Aorta (tissue), 5 donors: ENCODE measurements around the gene PLEKHA7. TPM values are rescaled to one million over a fixed set of nuclear protein-coding genes. Genes with fewer than 3 reads are reported as not detected.

Source experiments
- ATAC-seq: fragments of 200-7000 bp; cut with Tn5 transposase; one replicate; pipeline ENCODE4 v1.9.1; 2022; ENCODE audit warnings: moderate library complexity; ENCODE audit not compliant: low FRiP score
- DNase-seq, 2 donors: peaks; one replicate each; pipeline ENCODE4 v3.0.0-alpha.2; 2020
- H3K27ac ChIP-seq, 2 donors: one replicate each; pipeline ENCODE4 v1.5.1; 2013; ENCODE audit warnings: low read length in 2 of 2, mild to moderate bottlenecking in 2 of 2, moderate library complexity in 2 of 2, control low read depth in 1 of 2, inconsistent platforms in 1 of 2, low read depth in 1 of 2
- H3K27me3 ChIP-seq, 2 donors: one replicate each; pipeline ENCODE4 v1.6.1; 2013; ENCODE audit warnings: control low read depth in 1 of 2, low read length in 1 of 2, mild to moderate bottlenecking in 1 of 2, moderate library complexity in 1 of 2; ENCODE audit not compliant: insufficient read depth in 2 of 2, control insufficient read depth in 1 of 2
- H3K36me3 ChIP-seq, 2 donors: one replicate each; pipeline ENCODE4 v1.6.1; 2013; ENCODE audit warnings: control low read depth in 1 of 2, low read length in 1 of 2, mild to moderate bottlenecking in 1 of 2; ENCODE audit not compliant: insufficient read depth in 2 of 2, control insufficient read depth in 1 of 2
- H3K4me1 ChIP-seq, 2 donors: one replicate each; pipeline ENCODE4 v1.6.1; 2013; ENCODE audit warnings: low read length in 2 of 2, control low read depth in 1 of 2, mild to moderate bottlenecking in 1 of 2, moderate library complexity in 1 of 2; ENCODE audit not compliant: insufficient read depth in 2 of 2, control insufficient read depth in 1 of 2
- H3K4me3 ChIP-seq, 2 donors: one replicate each; pipeline ENCODE4 v1.5.1; 2013; ENCODE audit warnings: low read length in 2 of 2, control low read depth in 1 of 2, mild to moderate bottlenecking in 1 of 2
- H3K9me3 ChIP-seq: one replicate; pipeline ENCODE4 v1.6.1; 2013; ENCODE audit warnings: mild to moderate bottlenecking, low read length; ENCODE audit not compliant: control insufficient read depth
- WGBS, 2 donors: extraction: QIAGEN DNeasy Blood & Tissue Kit; methylation state at CpG; one replicate each; pipeline ENCODE4 v1.1.7; 2013; 5-methylcytosine and 5-hydroxymethylcytosine counted together
- intact Hi-C, 2 donors: fragments of 100-400 bp; cut with DNase I; formaldehyde crosslinking; loops; one replicate each; pipeline versions ENCODE4 v1.14.2 to v1.15.0; 2022
- polyA plus RNA-seq, 2 donors: library from polyadenylated mRNA; stranded (reverse); fragments of 200-250 nt; gene quantifications; one replicate each; pipeline ENCODE4 v1.2.3, GENCODE V29; 2013
- total RNA-seq, 2 donors: library from RNA; stranded (reverse); fragmentation: NEBNext Ultra II Directional; extraction: Animal tissue kit (Norgen Biotek cat#: 25700); gene quantifications; one replicate each; pipeline ENCODE4 v1.2.1, GENCODE V29; 2021
- donor health status: healthy with polysubstance abuse.
- donor health status: Bipolar disorder and iron deficiency.
- donor health status: DM: no; HTN: no; CAD: no.
- donor health status: DM: no; HTN: no; CAD: no.
- donor health status: DM: yes; HTN: yes; CAD: no.

Gene PLEKHA7
- total and polyA plus RNA-seq, 4 donors: 5.9 to 17.1 (median 11.9) TPM

DNA sequence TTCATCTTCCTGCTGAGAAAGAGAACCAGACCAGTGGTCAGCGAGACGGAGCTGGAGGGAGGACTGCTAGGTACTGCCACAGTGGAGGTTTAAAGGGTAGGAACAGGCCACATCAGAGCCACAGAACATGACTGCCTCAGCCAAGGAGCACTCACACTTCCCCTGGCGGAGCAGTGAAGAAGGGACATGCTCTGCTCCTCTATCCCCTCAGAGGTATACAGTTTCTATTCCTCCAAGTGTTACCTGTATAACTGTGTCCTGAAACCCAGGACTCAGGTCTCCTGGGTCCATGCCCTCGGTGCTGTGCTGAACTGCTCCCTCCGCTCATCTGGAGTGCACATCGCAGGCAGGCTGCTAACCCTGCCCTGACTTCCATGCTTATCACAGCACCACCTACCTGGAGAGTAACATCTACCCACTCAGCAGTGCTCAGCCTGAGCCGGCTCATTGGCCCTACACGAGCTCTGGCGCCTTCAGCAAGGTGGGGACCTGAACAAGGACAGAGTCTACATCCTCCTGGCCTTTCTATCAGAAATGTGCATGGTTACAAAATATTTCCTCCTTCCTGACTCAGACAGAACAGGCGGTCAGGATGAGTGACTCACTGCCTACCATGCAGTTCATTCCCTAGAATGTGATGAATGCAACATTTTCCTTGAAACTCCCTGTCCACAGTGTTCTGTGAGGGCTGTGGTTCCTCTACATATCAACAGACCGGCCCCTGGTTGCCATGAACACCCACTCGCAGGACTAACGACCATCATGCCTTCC is 222.8 kb downstream of the PLEKHA7 start:
- H3K9me3 ChIP-seq: no peaks in the 10 kb centered on the region
- WGBS, 2 donors: 45 to 49% methylated on average over 12 to 13 of the region's 13 CpGs
- H3K36me3 ChIP-seq: no peaks in the 10 kb centered on the region
- ATAC-seq: peak; percentile 80
- intact Hi-C loops: loop anchor here in 1 of 2 donors (5.0 kb wide), 1 partner anchor 286 kb away; the partner anchor contains the start of gene RPS13
- H3K4me3 ChIP-seq: no peak overlapping the region
- peaks cover 0 to 5% of the 10 kb centered on the region in 2 donors for H3K4me1 ChIP-seq
- DNase-seq: peak; percentile 80 to 84
- H3K27ac ChIP-seq: peak overlapping the region in 1 of 2 donors; percentile 88
- no peaks in the 10 kb centered on the region for H3K27me3 ChIP-seq

DNA sequence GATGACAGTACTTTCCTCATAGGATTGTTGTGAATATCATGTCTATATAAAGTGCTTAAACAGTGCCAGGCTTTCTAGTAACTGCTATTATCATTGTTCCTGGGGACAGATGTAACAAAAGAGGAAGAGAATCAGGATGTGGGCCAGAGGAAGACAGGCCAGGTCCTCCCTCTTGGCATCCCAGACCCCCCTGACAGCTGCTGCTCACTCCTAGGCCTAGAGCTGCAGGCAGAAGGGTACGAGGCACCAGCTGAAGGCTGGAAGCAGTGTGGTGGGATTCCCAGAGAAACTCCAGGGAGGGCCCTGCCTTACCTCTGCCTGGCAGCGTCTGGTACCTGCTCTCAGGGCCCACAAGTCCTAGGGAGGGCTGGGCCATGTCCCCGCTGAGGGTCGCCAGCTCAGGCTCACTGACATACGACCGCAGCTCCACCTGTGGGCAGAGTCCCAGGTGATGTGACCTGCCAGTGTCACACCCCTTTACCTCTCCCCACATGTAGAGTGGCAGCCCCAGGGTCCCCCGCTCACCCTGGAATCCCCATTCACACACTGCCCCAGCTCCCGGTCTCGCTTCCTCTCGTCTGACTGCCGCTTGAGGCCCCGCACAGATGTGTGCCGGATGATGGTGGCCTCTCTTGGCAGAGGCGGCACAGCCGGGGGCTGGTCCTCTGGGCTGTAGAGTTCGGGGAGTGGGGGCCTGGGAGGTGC is 223.6 kb downstream of the PLEKHA7 start:
- ATAC-seq (no peak), DNase-seq (peak in 1 of 2 donors; percentile 72)
- intact Hi-C loops: loop anchor here in 1 of 2 donors (5.0 kb wide), 1 partner anchor 287 kb away; the partner anchor contains the start of gene RPS13
- 94 to 95% methylated on average over 16 of the region's 16 CpGs for WGBS, 2 donors
- Histone ChIP-seq H3K27ac (peak overlapping the region in 1 of 2 donors; percentile 88), H3K4me1 (peaks cover 0 to 5% of the 10 kb centered on the region in 2 donors), H3K36me3 (no peaks in the 10 kb centered on the region), H3K27me3 (no peaks in the 10 kb centered on the region), H3K9me3 (no peaks in the 10 kb centered on the region), H3K4me3 (no peak overlapping the region)

DNA sequence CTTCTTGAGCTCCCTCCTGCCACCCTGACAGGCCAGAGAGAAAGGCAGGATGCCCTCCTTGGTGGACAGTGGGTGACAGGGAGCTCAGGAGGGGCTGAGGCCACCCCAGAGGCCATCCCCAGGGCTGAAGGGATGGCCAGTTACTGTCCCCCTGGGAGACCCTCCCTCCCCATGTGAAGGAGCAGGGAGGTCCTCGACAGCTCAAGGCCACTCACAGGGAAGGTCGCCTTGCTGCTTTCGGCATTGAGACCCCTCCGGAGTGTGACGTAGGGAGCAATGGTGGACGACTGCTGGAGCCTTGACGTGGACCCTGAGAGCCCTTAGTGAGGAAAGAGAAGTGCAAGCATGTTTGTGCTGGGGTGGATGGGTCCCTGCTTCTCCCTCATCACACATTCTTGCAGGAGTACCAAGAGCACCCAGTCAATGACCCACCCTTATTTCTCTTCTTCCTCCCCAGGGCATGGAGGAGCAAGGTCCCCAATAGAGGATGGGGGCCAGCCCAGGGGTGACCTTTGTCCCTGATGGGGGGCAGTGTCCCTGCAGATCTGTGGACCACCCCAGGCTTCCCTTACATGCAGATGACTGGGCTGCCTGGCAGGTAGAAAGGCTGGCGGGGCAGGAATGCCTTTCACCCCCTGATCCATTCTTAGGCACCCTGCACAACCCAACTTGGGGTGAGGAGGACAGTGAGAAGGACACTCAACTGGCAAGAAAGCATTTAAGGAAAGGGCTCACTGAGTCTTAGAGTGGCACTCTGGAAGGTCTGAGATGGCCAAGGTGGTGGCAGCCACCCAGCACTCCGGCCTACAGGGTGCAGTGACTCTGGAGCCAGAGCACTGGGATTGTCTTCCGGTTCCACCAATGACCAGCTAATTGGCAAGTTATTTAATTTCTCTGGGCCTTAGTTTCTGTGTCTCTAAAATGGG is 224.4 kb downstream of the PLEKHA7 start:
- Histone ChIP-seq H3K4me3 (no peak overlapping the region), H3K36me3 (no peaks in the 10 kb centered on the region), H3K27ac (no peak overlapping the region), H3K27me3 (no peaks in the 10 kb centered on the region), H3K9me3 (no peaks in the 10 kb centered on the region), H3K4me1 (peaks cover 0 to 5% of the 10 kb centered on the region in 2 donors)
- WGBS, 2 donors: 95 to 96% methylated on average over 10 of the region's 10 CpGs
- ATAC-seq (no peak), DNase-seq (peak in 1 of 2 donors; percentile 52)
- intact Hi-C loops: loop anchor here (5.0 kb wide), 4 partner anchors 32 to 287 kb away; partner anchors contain the start of gene RPS13 (in 1 of the 2)

DNA sequence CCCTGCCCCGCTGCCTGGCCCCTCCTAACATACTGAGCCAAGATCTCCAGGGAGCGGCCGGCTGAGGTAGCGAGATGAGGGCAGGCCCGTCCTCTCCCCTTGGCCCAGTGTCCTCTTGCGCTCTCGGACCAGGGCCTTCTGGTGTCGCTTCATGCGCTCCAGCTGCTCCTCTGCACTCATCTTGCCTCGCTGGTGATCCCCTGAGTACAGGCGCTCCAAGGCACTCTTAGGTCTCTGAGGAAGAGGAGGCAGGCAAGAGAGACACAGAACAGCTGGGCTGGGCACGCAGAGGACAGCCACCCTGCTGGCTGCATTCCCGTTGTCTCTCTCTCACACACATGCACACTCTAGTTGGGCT is 225.2 kb downstream of the PLEKHA7 start:
- H3K27me3 ChIP-seq: no peaks in the 10 kb centered on the region
- WGBS, 2 donors: 95 to 97% methylated on average over 13 of the region's 13 CpGs
- ATAC-seq (no peak), DNase-seq (peak in 1 of 2 donors; percentile 72)
- no peak overlapping the region for H3K27ac ChIP-seq
- H3K9me3 ChIP-seq: no peaks in the 10 kb centered on the region
- H3K4me3 ChIP-seq: no peak overlapping the region
- H3K36me3 ChIP-seq: no peaks in the 10 kb centered on the region
- intact Hi-C loops: loop anchor here (5.0 kb wide), 3 partner anchors 33 to 273 kb away; no protein-coding TSS in a partner anchor
- peaks cover 0 to 5% of the 10 kb centered on the region in 2 donors for H3K4me1 ChIP-seq

DNA sequence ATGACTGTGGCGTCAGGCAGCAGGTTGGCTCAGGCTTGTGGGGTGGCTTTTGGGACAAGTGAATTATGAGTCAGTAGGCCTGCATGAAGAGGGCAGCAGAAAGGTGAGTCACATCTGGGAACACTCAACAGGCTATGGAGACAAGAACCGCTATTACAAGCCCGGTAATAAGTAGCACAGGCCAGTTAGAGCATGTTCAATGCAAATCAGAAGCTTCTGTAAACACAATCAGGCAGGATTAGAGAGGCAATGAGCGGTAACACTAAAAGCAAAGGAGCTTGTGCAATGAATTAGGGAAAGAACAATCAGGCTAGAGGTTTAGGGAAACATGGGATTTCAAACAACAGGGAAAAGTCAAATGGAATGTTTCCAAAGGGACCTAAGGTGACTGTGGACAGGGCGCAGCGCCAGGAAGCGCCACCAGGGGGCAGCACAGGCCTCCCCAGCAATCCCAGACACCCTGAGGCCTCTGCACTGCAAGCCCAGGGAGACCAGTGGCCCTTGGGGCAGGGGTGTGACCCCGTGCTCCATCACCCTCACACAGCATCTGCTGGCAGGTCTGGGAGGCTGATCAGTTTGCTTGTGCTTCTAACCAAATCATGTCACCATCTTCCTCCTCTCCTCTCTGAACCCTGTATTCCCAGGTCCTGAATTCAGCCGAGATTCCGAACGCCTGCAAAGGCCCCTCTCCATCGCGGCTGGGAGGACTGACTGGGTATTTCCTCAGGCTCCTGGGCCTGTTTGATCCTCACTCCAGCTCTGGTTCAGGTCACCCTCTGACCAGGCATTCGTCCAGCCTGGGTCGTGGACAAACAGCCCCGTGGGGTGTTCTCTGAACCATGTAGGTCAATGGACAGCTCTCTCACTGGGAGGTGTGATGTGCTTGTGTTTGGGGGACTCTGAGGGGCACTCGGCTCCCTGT is 225.8 kb downstream of the PLEKHA7 start:
- H3K4me1 ChIP-seq: peaks cover 0 to 5% of the 10 kb centered on the region in 2 donors
- DNase-seq (peak; percentile 80 to 89), ATAC-seq (peak; percentile 54)
- H3K27me3 ChIP-seq: no peaks in the 10 kb centered on the region
- H3K27ac ChIP-seq: peak overlapping the region in 1 of 2 donors; percentile 41
- H3K4me3 ChIP-seq: no peak overlapping the region
- no peaks in the 10 kb centered on the region for H3K9me3 ChIP-seq
- intact Hi-C loops: loop anchor here (5.0 kb wide), 3 partner anchors 34 to 274 kb away; no protein-coding TSS in a partner anchor
- WGBS, 2 donors: 57 to 59% methylated on average over 17 of the region's 17 CpGs
- no peaks in the 10 kb centered on the region for H3K36me3 ChIP-seq

DNA sequence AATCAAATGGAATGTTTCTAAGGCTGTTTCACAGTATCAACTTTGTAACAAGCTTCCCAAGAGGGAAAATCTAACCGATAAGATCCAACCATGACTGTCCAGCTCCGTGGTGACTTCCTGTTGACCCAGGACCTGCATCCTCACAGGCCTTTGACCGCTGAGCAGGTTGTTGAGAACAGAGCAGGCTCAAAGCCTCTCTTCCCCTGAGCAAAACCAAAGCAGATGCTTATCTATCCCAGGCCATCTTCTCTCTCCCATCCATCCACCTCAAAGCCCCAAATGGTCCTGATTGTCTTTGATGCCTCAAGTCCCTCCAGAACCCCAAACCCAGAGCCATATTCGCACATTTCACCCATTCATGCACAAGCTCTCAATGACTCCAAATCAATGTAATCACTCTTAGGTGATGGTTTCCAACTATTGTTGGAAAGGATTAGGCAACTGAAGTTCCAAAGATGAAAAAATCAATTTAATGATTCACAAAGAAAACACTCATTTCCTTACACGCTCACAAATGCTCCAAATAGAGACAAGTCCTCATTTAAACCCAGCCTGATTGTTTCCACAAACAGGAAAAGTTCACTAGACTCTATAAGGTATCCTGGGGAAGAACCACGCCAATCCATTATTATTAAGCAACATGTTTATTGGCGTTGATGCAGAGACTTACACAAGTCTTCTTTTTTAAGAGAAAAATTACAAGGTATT is 227.0 kb downstream of the PLEKHA7 start:
- Histone ChIP-seq H3K27ac (no peak overlapping the region), H3K4me1 (no peaks in the 10 kb centered on the region), H3K4me3 (no peak overlapping the region), H3K9me3 (no peaks in the 10 kb centered on the region), H3K27me3 (no peaks in the 10 kb centered on the region), H3K36me3 (no peaks in the 10 kb centered on the region)
- intact Hi-C loops: loop anchor here (5.0 kb wide), 3 partner anchors 35 to 275 kb away; no protein-coding TSS in a partner anchor
- no peak for ATAC-seq
- 75 to 76% methylated on average over 7 of the region's 7 CpGs for WGBS, 2 donors
- peak in 1 of 2 donors; percentile 31 for DNase-seq

DNA sequence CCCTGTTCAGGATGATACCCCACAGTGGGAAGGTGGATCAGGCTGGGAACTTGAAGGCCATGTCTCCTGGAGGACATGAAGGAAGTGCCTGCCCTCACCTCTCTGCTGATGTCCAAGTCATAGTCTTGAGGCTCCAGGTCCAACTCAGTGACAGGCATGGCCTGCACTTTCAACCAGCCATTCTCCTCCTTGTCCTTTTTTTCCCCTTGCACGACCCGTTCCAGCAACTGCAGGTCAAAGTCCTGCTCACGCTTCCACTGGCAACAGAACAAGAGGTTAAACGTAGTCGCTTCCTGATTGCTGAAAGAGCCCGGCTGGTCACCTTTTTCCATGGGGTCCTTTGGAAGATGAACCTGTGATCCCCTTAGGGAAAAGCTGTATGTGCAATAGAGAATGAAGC is 228.1 kb downstream of the PLEKHA7 start:
- WGBS, 2 donors: 89 to 93% methylated on average over 6 of the region's 6 CpGs
- DNase-seq (no peak), ATAC-seq (no peak)
- Histone ChIP-seq H3K9me3 (no peaks in the 10 kb centered on the region), H3K4me3 (no peak overlapping the region), H3K27me3 (no peaks in the 10 kb centered on the region), H3K4me1 (no peaks in the 10 kb centered on the region), H3K27ac (no peak overlapping the region), H3K36me3 (no peaks in the 10 kb centered on the region)
- intact Hi-C loops: loop anchor here (5.0 kb wide), 3 partner anchors 36 to 276 kb away; no protein-coding TSS in a partner anchor
